OCI-LY1 (cell line): ENCODE results near the gene NOX3.

Experiments
- H2AFZ ChIP-seq: fragments of 200-600 bp; sonication (generic), shearing (Covaris generic); 2 replicates; pipeline ENCODE4 v1.6.0; 2014; ENCODE audit warnings: antibody characterized with exemption, mild to moderate bottlenecking, low read length
- H3F3A ChIP-seq: fragments of 200-600 bp; sonication (generic), shearing (Covaris generic); 2 replicates; pipeline ENCODE4 v1.6.0; 2014; ENCODE audit warnings: mild to moderate bottlenecking, antibody characterized with exemption, low read length, moderate library complexity; ENCODE audit not compliant: insufficient read depth
- H3K27ac ChIP-seq: fragments of 200-600 bp; sonication (generic); 2 replicates; pipeline ENCODE4 v1.5.1; 2014; ENCODE audit warnings: low read length, mixed run types, mild to moderate bottlenecking, low read depth; ENCODE audit not compliant: poor library complexity, severe bottlenecking
- H3K27me3 ChIP-seq: fragments of 200-600 bp; sonication (generic); 2 replicates; pipeline ENCODE4 v1.6.0; 2014; ENCODE audit warnings: antibody characterized with exemption, mild to moderate bottlenecking, low read length, moderate library complexity; ENCODE audit not compliant: insufficient read depth
- H3K36me3 ChIP-seq: fragments of 200-600 bp; sonication (generic); 2 replicates; pipeline ENCODE4 v1.6.1; 2014; ENCODE audit warnings: mild to moderate bottlenecking, antibody characterized with exemption, low read length, moderate library complexity, mixed read lengths; ENCODE audit not compliant: insufficient read depth
- H3K4me1 ChIP-seq: fragments of 200-600 bp; sonication (generic); 2 replicates; pipeline ENCODE4 v1.5.1; 2014; ENCODE audit warnings: mild to moderate bottlenecking, low read length, moderate library complexity; ENCODE audit not compliant: insufficient read depth, severe bottlenecking
- H3K4me2 ChIP-seq: fragments of 200-600 bp; sonication (generic), shearing (Covaris generic); 2 replicates; pipeline ENCODE4 v1.6.1; 2014; ENCODE audit warnings: low read length
- H3K4me3 ChIP-seq: fragments of 200-600 bp; sonication (generic); 2 replicates; pipeline ENCODE4 v1.5.1; 2014; ENCODE audit warnings: low read length, low read depth, mild to moderate bottlenecking, mixed read lengths; ENCODE audit not compliant: poor library complexity, severe bottlenecking
- H3K79me2 ChIP-seq: fragments of 200-600 bp; shearing (Covaris generic); 2 replicates; pipeline ENCODE4 v1.6.1; 2016; ENCODE audit warnings: mixed run types, low read length, mixed read lengths; ENCODE audit not compliant: insufficient read depth
- H3K9ac ChIP-seq: fragments of 200-600 bp; sonication (generic), shearing (Covaris generic); 2 replicates; pipeline ENCODE4 v1.6.1; 2014; ENCODE audit warnings: mild to moderate bottlenecking, low read length, mixed read lengths
- H3K9me2 ChIP-seq: fragments of 200-600 bp; sonication (generic), shearing (Covaris generic); 2 replicates; pipeline ENCODE4 v1.6.1; 2014; ENCODE audit warnings: low read depth, mild to moderate bottlenecking, low read length, mixed read lengths
- H3K9me3 ChIP-seq: fragments of 200-600 bp; shearing (Covaris generic); 2 replicates; pipeline ENCODE4 v1.6.1; 2014; ENCODE audit warnings: low read length, mixed read lengths
- H4K20me1 ChIP-seq: fragments of 200-600 bp; sonication (generic), shearing (Covaris generic); 2 replicates; pipeline ENCODE4 v1.6.0; 2016; ENCODE audit warnings: mild to moderate bottlenecking, low read length; ENCODE audit not compliant: insufficient read depth
- EZH2 ChIP-seq: fragments of 200-600 bp; sonication (generic), shearing (Covaris generic); IDR thresholded peaks from 2 replicates; pipeline ENCODE4 v1.8.0; 2017; ENCODE audit warnings: borderline replicate concordance, mixed run types, mild to moderate bottlenecking, antibody characterized with exemption, low read length, moderate library complexity, mixed read lengths
- TF ChIP-seq, protein P1 (sequence below): fragments of 200-600 bp; sonication (generic), shearing (Covaris generic); IDR thresholded peaks from 2 replicates; pipeline ENCODE4 v1.5.1; 2017; ENCODE audit warnings: mild to moderate bottlenecking, antibody characterized with exemption, low read length, moderate library complexity, mixed read lengths

NOX3 gene

DNA sequence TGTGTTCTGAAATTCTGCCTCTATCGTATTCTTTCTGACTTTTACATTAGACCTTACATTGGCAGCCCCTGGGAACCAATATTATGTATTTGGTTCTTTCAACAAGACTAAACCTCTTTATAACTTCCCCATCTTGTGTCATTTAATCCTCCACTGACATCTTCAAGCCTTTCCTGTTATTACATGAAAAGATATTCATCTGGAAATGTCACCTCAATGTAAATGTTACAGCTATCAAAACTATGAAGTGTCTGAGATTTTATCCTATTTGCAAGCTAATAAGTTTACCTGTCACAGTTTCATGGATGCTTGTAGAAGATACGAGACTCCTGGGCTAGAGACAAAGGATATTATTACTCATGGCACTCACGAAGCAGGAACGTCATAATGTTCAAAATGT is 43.9 kb upstream of the NOX3 start:
- TF ChIP-seq, protein P1, sequence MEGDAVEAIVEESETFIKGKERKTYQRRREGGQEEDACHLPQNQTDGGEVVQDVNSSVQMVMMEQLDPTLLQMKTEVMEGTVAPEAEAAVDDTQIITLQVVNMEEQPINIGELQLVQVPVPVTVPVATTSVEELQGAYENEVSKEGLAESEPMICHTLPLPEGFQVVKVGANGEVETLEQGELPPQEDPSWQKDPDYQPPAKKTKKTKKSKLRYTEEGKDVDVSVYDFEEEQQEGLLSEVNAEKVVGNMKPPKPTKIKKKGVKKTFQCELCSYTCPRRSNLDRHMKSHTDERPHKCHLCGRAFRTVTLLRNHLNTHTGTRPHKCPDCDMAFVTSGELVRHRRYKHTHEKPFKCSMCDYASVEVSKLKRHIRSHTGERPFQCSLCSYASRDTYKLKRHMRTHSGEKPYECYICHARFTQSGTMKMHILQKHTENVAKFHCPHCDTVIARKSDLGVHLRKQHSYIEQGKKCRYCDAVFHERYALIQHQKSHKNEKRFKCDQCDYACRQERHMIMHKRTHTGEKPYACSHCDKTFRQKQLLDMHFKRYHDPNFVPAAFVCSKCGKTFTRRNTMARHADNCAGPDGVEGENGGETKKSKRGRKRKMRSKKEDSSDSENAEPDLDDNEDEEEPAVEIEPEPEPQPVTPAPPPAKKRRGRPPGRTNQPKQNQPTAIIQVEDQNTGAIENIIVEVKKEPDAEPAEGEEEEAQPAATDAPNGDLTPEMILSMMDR, result no peak
- TF ChIP-seq EZH2, result no peak
- Histone ChIP-seq H3K9ac (no peak overlapping the region), H3K4me1 (peaks cover 12% of the 10 kb centered on the region), H3K9me2 (no peaks in the 10 kb centered on the region), H3K4me2 (no peak overlapping the region), H3F3A (no peaks in the 10 kb centered on the region), H3K9me3 (peaks cover 5% of the 10 kb centered on the region; the same call in 1 of the 2 replicates), H4K20me1 (no peaks in the 10 kb centered on the region), H2AFZ (no peak overlapping the region), H3K4me3 (no peak overlapping the region), H3K27ac (no peak overlapping the region), H3K27me3 (no peaks in the 10 kb centered on the region), H3K79me2 (no peaks in the 10 kb centered on the region), H3K36me3 (no peaks in the 10 kb centered on the region)

DNA sequence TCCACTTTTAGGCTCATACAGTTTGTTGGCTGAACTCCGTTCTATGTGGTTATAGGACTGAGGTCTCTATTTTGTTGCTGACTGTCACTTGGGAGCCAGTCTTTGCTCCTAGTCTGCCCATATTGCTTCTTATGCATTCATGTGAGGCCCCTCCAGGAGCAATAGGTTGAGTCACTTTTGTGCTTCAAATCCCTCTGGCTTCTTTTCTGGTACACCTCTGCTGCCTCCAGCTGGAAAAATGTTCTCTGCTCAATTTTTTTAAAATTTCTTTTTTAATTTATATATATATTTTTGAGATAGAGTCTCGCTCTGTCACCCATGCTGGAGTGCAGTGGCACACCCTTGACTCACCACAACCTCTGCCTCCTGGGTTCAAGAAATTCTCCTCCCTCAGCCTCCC is 42.7 kb upstream of the NOX3 start:
- H3K4me3 ChIP-seq, result no peak overlapping the region
- H3K4me2 ChIP-seq, result no peak overlapping the region
- H2AFZ ChIP-seq, result no peak overlapping the region
- peaks cover 24% of the 10 kb centered on the region for H3K4me1 ChIP-seq
- no peaks in the 10 kb centered on the region for H3K79me2 ChIP-seq
- H3K27me3 ChIP-seq, result no peaks in the 10 kb centered on the region
- no peak for TF ChIP-seq EZH2
- TF ChIP-seq, protein P1, result no peak
- no peak overlapping the region for H3K9ac ChIP-seq
- H3K27ac ChIP-seq, result no peak overlapping the region
- H4K20me1 ChIP-seq, result no peaks in the 10 kb centered on the region
- H3K36me3 ChIP-seq, result no peaks in the 10 kb centered on the region
- H3F3A ChIP-seq, result no peaks in the 10 kb centered on the region
- no peaks in the 10 kb centered on the region for H3K9me2 ChIP-seq
- peaks cover 5% of the 10 kb centered on the region; the same call in 1 of the 2 replicates for H3K9me3 ChIP-seq

DNA sequence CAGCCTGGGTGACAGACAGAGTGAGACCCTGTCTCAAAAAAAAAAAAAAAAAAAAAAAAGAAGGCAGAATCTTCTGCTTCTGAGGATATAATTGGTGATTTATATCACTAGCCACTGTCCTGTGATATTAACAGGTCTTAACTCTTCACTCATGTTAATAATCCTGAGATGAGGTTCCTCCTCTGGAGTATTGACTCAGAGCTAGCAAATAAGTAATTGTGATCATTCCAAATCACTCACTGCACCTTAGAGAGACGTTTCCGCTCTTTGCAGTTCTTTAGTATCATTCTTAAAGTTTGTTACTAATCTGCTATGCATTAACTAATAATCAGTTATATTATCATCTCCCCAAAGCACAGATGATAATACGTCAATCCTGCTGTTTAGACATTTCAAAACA is 41.6 kb upstream of the NOX3 start:
- peaks cover under 1% of the 10 kb centered on the region; the same call in 1 of the 2 replicates for H3K9me3 ChIP-seq
- H3K4me2 ChIP-seq, result no peak overlapping the region
- H3K27me3 ChIP-seq, result no peaks in the 10 kb centered on the region
- TF ChIP-seq EZH2, result no peak
- TF ChIP-seq, protein P1, result no peak
- no peaks in the 10 kb centered on the region; the same call in 1 of the 2 replicates for H3K36me3 ChIP-seq
- H3K9ac ChIP-seq, result no peak overlapping the region
- no peaks in the 10 kb centered on the region for H3K79me2 ChIP-seq
- H4K20me1 ChIP-seq, result no peaks in the 10 kb centered on the region
- H3K27ac ChIP-seq, result no peak overlapping the region
- no peaks in the 10 kb centered on the region for H3K9me2 ChIP-seq
- H3F3A ChIP-seq, result no peaks in the 10 kb centered on the region
- no peak overlapping the region for H2AFZ ChIP-seq
- H3K4me1 ChIP-seq, result peaks cover 25% of the 10 kb centered on the region
- H3K4me3 ChIP-seq, result no peak overlapping the region
